HPDE6-E6E7 (cell line): ENCODE results near the gene TBC1D22B.

Source experiments
- DNase-seq: peaks from one replicate; pipeline ENCODE4 v3.0.0; 2011; ENCODE audit warnings: missing footprints; ENCODE audit errors: extremely low spot score

The TBC1D22B gene

DNA sequence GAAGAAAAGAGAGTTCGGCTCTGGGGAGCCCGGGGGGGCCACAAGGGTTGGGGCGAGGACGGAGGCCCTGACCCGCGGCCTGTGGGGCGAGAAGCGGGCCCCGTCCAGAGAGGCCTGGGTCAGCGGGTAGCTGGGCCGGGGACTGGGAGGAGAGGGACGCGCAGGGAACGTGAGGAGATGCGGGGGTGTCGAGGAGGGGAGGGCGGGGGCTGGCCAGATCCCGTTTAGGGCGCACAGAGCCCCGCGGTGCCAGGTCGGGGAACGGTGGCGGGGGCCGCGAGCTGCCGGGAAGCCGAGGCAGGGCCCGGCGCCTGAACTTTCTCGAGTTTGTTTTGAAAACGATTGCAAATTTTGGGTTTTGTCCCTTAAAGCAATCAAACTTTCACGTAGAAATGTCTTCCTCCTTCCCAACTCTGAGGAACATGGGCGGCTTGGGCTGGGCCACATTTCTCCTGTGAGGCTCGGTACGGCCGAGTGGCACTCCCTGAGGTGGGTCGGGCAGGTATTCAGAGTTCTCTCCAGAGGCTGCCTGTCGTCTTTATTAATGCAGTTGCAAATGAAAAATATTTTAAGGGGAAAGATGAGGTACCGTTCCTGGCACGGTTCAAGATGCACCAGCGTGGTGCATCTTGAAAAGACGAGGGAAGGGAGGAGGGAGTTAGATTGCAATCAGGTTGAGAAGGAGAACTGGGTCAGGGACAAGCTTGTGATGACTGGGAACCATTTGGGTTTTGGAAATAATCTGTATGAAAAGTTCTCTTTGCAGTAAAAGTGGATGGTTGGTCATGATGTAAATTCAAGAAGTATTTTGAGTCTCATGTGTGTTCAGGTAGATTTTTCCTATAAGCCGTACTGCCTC, 97.2 kb downstream of the TBC1D22B start:
- peak; percentile 37 for DNase-seq

DNA sequence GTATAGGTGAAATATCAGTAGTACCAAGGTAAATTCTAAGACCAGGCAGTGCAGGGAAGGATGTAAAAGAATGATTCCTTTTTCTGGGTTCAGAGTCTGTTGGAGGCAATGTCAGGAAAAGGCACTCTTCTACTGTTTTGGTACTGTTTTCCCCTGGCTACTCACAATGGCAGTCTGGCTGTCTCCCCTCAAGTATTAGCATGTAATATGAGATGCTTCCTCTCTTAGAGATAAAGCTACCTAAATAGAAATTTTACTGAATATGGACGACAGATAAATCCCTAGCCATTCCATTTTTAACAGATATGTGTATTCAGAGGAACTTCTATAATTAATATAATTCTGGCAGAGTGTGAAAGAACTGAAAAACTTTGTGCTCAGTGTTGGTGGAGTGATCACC, 99.7 kb downstream of the TBC1D22B start:
- no peak for DNase-seq

DNA sequence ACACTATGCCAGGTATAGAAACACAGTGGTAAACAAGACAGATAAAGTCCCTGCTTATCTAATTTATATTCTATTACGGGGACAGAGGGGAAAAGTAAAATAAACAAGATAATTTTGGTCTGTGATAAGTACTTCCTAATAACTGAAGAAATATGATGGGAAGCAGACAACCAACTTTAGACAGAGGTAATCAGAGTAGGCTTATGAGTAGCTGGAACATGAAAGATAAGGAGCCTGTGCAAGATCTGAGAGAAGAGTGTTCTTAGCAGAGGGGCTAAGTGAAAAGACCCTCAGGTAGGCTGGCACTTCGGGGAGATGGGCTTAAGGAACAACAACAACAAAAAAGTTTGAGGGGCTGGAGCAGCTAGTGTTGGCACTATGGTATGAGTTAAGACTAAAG, 100.3 kb downstream of the TBC1D22B start:
- DNase-seq = no peak

DNA sequence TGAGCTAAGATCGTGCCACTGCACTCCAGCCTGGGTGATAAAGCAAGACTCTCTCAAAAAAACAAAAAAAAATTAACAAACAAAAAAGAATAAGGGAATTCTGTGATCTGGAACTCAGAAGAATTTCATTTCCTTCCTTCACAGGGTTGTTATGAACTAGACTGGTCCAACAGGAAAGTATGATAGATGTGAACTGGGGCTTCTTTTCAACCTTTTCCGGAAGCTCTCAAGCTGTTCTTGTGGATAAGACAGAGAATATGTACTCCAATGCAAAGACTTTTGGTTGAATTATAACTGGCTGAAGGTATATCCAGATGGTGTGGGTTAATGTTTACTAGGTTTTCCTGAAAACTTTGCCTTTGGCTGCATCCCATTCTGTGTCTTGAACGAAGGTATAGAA, 101.5 kb downstream of the TBC1D22B start:
- DNase-seq = no peak

DNA sequence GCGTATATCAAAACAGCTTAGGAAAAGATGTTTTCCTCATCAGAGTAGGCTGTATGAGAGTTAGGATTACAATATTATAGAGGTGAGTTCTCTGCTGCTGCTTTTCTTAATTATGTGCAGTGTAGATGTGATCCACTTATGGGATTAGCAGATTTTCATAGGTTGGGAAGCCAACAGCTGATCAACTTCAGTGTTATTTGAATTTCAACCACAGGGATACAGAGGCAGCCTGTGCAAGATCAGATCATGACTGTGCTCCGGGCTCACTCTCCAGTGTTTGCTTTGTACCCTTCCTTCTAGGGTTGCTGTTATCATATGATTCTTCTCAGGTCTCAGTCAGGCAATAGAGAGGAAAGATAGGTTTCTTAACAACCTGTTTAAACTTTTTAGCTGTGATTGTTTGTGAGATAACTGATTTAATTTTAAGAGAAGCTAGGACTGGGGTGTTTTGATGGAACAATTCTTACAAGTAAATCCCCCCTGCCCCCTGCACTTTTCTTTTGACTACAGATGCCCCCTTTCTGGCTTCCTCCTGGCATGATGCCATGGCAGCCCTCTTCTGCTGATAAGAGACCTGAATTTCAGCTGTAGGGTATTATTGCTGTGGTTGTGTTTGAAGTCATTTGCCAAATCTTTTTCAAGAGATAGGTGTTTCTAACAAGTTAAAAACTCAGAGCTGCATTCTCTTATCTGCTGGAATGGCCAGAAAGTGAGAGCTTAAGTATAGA, 104.7 kb downstream of the TBC1D22B start:
- no peak for DNase-seq

DNA sequence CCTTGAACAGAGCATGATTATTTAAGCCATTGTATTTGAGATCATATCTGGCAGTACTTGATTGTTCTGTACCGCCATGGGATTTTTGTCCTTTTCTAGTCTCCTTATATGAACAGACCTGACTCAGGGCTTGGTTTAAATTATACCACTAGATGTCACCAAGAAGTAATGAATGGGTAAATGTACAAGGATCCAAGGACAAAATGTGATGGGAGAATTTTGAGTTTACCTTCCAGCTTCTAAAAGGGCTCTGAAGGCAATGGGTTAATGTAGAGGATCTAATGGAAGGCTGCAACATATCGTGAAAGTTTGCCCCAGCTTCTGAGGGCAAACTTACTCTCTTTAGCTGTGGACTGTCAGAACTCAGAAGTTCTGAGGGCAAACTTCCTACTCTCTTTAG, 108.2 kb downstream of the TBC1D22B start:
- DNase-seq = no peak

DNA sequence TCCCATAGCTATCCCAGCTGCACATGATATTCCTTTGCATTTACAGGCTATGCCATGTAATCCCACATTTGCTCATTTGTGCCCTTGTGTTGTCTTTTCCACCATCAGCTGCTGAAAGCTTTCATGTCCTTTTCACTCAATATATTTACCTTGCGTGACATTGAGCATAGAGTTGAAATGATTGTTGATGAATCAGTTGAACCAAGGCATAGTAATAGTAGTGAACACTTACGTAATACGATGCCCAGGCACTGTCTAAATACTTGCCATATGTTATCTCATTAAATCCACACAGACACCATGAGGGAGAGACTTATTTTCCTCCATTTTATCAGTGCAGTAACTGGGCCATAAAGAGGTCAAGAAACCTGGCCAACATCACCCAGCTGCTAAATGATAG, 109.3 kb downstream of the TBC1D22B start:
- no peak for DNase-seq

DNA sequence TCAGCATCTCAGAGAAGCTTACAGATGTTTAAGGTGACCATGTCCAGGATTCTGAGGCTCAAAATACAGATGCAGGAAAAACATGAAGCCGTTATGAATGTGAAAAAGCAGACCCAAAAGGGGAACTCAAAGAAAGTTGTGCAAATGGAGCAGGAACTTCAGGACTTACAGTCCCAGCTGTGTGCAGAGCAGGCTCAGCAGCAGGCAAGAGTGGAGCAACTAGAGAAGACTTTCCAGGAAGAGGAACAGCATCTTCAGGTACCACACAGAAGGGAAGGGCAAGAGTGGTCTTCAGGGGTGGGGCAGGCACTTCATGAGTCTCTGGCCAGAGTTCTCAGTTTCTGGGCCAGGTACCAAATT, 111.4 kb downstream of the TBC1D22B start:
- DNase-seq = no peak

DNA sequence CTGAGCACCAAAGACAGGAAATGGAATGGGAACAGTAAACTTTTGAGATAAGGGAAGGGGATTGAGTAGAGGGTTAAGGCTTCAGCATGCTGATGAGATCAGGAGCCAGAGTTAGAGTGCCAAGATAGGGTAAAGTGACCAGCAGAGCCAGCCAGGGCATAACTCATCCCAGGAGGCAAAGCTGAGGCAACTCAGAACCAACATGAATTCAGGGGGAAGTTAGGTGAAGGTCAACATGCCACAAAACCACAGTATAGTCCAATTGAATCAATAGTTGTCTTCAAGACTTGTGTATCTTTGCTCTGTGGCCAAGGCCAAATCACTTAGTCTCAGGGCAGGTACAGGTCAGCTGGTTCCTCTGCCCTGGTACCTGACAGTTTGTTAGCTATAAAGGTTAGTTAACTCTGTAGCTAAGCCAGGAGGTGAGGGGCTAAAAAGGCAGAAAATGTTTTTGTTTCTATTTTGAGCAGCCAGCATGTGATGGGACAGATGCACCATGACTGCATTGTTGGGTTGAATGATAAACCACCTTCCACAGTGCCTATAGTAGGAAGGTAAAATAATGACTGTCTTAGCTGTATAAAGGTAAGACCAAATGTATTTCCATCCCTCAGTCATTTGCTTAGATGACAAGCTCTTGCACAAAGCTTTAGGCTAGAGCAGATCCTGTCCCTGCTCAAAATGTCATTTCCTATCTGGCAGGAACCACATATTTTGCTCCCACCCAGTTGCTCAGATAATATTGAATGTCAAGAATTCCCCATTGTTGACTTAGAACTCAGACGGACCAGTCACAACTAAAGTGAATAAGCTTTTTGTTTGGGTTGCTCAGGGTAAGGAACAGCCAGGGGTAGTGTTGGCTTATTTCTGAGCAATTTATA, 112.0 kb downstream of the TBC1D22B start:
- DNase-seq = no peak

DNA sequence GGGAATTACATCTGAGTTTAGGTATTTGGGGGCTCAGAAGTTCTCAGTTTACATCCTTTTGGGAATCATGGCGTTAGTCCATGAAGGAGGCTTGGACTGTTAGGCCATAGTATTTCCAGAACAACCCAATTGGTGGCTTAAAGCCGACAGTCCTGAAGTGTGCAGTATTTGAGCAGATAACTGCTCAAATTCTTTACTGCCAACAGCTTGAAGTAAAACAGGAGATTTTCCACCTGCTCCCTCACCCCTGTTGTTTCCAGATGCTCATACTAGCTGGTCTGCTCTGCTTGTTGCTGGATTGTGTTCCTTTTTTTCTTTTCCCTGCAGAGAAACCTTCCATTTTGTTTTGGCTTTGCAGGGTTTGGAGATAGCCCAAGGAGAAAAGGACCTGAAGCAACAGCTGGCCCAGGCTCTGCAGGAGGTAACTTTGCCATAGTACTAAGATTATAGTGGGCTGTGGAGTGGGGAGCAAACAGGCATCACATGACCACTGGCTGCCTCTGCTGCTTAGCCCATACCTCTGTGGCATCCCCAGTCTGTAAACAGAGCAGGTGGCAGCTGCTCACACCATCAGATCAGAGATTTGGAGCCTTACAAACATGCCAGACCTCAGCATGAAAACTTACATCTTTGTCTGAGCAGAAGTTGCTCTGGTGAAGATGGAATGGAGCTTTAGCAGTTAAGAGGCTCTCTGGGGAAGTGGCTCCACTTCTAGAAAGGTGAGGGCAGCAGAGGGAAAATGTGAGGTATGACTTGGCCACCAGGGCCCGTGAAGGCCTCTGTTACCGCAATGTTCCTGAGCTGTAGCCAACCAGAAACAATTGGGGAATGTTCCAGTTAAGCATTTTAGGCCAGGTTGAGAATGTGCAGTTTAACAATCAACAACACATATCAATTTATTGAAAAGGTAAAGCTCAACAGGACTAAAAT, 113.8 kb downstream of the TBC1D22B start:
- no peak for DNase-seq

DNA sequence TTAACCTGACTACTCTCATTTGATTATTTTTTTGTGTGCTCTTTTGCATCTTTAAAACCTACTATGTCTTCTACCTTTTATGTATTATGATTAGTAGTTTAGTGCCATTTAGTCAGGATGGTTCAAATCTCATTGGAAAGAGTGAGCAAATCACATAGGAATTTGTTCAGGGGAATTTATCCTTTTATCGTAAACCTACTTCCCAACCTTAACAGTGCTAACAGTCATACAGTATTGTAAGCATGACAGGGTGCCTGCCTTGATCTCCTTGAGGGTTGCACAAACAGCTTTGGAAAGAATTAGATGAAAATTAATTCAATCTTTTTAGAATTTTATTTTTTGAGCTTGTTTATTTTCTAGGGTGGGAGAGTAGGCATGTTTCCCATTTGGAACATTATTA, 114.5 kb downstream of the TBC1D22B start:
- DNase-seq = no peak

DNA sequence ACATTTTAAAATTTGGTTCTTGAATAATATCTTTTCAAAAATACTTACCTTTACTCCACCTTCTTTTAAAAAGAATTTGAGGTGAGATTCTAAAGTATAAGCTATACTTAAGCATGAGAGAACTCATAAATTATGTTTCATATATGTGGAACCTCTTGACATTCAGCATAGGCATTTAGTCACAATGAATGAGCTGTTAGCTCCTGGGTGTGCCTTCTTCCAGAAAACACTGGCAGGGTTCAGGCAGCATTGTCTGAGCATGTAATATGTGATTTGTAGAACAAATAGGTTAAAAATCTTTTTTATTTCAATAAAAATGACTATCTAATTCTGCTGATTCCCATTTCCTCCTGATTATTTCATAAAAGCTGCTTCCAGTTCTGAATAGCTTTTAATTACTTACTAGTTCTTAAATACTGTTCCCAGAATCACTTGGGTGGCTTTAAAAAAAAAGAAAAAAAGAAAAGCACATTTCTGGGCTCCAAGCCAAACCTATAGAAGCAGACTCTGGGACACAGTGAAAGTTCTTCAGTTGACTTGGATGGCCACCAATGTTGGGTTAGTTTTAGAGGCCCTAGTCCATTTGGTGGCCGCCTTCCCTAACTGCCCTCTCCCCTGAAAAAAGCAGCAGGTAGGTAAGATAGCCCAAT, 116.4 kb downstream of the TBC1D22B start:
- DNase-seq = no peak

DNA sequence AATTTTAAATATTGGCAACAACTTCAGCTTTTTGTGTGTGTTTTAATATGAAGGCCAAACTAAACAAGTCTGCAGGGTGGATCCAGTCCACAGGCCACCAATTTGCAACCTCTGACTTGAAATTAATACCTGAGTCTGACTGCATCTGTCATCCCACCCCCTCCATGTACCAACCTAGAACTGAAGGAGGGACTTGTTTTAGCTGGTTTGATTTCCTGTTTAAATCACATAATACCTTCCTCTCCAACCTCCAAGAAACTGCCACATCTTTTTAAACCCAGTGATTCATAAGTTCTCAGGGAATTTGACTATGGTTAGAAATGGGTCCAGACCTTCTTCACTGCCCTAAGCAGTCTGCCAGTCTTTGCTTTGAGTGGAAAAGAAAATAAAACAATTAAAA, 117.8 kb downstream of the TBC1D22B start:
- DNase-seq = no peak

DNA sequence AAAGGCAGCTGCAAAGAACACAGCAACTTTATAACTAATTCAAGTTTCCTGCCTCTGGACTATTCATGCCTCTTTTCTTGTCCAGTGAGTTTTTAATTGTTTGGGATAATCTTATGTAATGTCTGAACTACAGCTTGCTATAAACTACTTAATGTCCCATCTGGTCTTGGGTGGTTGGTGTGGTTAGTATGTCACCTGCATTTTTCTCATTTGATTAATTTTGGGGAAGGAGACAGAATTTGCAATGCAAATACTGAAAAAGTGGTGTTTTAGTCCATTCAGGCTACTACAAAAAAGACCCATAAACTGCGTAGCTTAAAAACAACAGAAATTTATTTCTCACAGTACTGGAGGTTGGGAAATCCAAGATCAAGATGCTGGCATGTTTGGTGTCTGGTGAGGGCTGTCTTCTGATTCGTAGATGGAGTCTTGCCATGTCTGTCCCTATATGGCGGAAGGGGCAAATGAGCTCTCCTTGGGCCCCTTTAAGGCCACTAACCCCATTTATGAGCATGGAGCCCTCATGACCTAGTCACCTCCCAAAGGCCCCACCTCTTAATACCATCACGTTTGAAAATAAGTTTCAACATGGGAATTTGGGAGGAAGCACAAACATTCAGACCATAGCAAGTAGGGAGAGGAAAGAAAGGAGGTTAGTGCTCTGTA, 118.6 kb downstream of the TBC1D22B start:
- DNase-seq = no peak

DNA sequence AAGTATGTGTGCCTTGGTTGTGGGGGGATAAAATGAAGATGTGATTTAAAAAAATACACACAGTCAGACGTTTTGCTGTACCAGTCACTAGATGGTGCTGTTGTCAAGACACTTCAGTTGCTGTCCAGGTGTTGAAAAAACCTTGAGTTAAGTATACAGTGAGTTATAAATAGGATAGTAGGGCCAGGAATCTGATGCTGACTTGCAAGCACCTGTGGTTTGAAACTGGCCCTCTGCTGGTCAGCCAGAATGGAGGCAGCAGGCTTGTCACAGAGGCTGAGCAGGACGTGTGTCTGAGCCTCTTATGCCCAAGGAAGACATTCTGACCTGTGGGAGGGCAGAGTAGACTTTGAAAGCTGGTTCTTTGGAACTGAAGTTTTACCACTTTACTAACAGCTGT, 124.0 kb downstream of the TBC1D22B start:
- DNase-seq = peak; percentile 37
